HEK293 (cell line): Measurements from ENCODE around the gene GATC.

ENCODE experiments used
- BCL11A ChIP-seq: fragments of 450-650 bp; formaldehyde crosslinking; IDR thresholded peaks from 2 replicates; pipeline ENCODE4 v1.5.1; 2016; ENCODE audit warnings: low read depth, missing biosample characterization, missing genetic modification characterization
- SP7 ChIP-seq: fragments of 450-650 bp; formaldehyde crosslinking; IDR thresholded peaks from 2 replicates; pipeline ENCODE4 v1.5.1; 2016; ENCODE audit warnings: missing biosample characterization, missing genetic modification characterization
- ZNF138 ChIP-seq: fragments of 450-650 bp; formaldehyde crosslinking; IDR thresholded peaks from 2 replicates; pipeline ENCODE4 v1.5.1; 2016; ENCODE audit warnings: missing biosample characterization, missing genetic modification characterization, borderline replicate concordance
- ZNF510 ChIP-seq: fragments of 450-650 bp; formaldehyde crosslinking; IDR thresholded peaks from 2 replicates; pipeline ENCODE4 v1.5.1; 2018; ENCODE audit warnings: mild to moderate bottlenecking, missing genetic modification characterization, missing biosample characterization; ENCODE audit not compliant: insufficient replicate concordance
- ZNF623 ChIP-seq: fragments of 450-650 bp; formaldehyde crosslinking; IDR thresholded peaks from 2 replicates; pipeline ENCODE4 v1.5.1; 2016; ENCODE audit warnings: missing biosample characterization, missing genetic modification characterization
- ZNF626 ChIP-seq: fragments of 450-650 bp; sonication (Bioruptor Pico); formaldehyde crosslinking; IDR thresholded peaks from 2 replicates; pipeline ENCODE4 v1.5.1; 2018; ENCODE audit warnings: missing biosample characterization, missing genetic modification characterization, inconsistent platforms
- TF ChIP-seq, protein P1 (sequence below): fragments of 450-650 bp; formaldehyde crosslinking; IDR thresholded peaks from 2 replicates; pipeline ENCODE4 v1.5.1; 2016; ENCODE audit warnings: missing biosample characterization, missing genetic modification characterization
- TF ChIP-seq, protein P2 (sequence below): fragments of 450-650 bp; formaldehyde crosslinking; IDR thresholded peaks from 2 replicates; pipeline ENCODE4 v1.5.1; 2016; ENCODE audit warnings: missing biosample characterization, missing genetic modification characterization

DNA sequence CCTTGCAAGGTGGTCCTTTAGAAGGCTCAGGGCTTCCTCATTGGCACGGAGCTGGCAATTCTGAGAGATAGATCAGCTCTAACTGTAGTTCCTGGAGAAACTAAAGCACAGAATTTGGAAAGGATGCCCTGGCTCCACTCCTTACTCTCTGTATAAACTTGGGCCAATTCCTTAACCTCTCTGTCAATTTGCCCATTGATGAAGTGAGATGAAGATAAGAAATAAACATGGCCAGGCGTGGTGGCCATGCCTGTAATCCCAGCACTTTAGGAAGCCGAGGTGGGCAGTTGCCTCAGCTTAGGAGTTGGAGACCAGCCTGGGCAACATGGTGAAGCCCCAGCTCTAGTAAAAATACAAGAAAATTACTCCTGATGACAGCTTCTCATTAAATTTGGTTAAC lies 42.4 kb upstream of the GATC start:
- TF ChIP-seq ZNF510 (no peak), BCL11A (tag by site-specific recombination) (no peak), ZNF626 (tag by site-specific recombination) (no peak), SP7 (tag by site-specific recombination) (no peak), ZNF623 (tag by site-specific recombination) (no peak), ZNF138 (tag by site-specific recombination) (no peak)
- TF ChIP-seq, protein P1, sequence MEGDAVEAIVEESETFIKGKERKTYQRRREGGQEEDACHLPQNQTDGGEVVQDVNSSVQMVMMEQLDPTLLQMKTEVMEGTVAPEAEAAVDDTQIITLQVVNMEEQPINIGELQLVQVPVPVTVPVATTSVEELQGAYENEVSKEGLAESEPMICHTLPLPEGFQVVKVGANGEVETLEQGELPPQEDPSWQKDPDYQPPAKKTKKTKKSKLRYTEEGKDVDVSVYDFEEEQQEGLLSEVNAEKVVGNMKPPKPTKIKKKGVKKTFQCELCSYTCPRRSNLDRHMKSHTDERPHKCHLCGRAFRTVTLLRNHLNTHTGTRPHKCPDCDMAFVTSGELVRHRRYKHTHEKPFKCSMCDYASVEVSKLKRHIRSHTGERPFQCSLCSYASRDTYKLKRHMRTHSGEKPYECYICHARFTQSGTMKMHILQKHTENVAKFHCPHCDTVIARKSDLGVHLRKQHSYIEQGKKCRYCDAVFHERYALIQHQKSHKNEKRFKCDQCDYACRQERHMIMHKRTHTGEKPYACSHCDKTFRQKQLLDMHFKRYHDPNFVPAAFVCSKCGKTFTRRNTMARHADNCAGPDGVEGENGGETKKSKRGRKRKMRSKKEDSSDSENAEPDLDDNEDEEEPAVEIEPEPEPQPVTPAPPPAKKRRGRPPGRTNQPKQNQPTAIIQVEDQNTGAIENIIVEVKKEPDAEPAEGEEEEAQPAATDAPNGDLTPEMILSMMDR (tag by site-specific recombination) = no peak
- TF ChIP-seq, protein P2, sequence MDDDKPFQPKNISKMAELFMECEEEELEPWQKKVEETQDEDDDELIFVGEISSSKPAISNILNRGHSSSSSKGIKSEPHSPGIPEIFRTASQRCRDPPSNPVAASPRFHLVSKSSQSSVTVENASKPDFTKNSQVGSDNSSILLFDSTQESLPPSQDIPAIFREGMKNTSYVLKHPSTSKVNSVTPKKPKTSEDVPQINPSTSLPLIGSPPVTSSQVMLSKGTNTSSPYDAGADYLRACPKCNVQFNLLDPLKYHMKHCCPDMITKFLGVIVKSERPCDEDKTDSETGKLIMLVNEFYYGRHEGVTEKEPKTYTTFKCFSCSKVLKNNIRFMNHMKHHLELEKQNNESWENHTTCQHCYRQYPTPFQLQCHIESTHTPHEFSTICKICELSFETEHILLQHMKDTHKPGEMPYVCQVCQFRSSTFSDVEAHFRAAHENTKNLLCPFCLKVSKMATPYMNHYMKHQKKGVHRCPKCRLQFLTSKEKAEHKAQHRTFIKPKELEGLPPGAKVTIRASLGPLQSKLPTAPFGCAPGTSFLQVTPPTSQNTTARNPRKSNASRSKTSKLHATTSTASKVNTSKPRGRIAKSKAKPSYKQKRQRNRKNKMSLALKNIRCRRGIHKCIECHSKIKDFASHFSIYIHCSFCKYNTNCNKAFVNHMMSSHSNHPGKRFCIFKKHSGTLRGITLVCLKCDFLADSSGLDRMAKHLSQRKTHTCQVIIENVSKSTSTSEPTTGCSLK (tag by site-specific recombination) = no peak
